Mammary epithelial cell (primary cell): ENCODE data around the gene FIBP.

ENCODE experiments used
- CTCF ChIP-seq, 2 donors: IDR thresholded peaks in 1 of 2; conservative IDR thresholded peaks in 1 of 2; 2 replicates each; pipeline ENCODE4 v1.5.1; 2011 to 2012; ENCODE audit warnings: inconsistent platforms in 2 of 2, low read length in 2 of 2, mild to moderate bottlenecking in 2 of 2, control low read depth in 1 of 2, low read depth in 1 of 2; ENCODE audit not compliant: insufficient read depth in 1 of 2; ENCODE audit errors: extremely low read depth in 1 of 2
- EZH2 ChIP-seq: IDR thresholded peaks from 2 replicates; pipeline ENCODE4 v1.6.1; 2012; ENCODE audit warnings: low read length, inconsistent platforms, borderline replicate concordance

- TF ChIP-seq CTCF (conservative IDR thresholded peaks at IDR 0.05 in 1 of 2, IDR thresholded peaks at IDR 0.05 in 1 of 2; ENCODE audit: extremely low read depth in 1 of 2, insufficient read depth in 1 of 2, low read depth in 1 of 2, low read length in 2 of 2) (no peak), EZH2 (no peak)
Measured at GRCh38 chr11:65921033-65921555, 32.8 kb upstream of the FIBP start.
